ENCODE results near the gene PCP4.

Gene PCP4

DNA sequence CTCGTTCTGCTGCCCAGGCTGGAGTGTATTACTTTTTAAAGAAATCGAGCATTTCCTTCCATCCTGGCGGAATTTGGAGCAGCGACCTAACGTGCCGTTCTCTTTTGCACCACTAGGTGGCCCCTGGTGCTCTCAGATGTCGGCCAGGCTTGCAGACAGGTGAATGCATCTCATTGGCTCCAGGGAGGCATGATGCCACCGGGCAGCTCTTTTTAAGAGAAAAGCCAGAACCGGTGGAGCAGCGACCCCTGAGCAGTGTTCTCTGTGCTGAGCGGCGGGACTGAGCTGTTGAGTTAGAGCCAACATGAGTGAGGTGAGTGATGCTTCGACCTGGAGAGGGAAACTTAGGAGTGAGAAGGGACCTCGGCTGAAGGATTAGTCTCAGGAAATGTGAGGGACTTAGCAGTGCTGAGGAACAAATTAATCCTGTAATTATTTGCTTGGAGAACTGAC is at the start of gene PCP4:
Gene PCP4, plus strand, starts transcription at position 241 of the 453 bp plus-strand sequence. Its CDS starts 64 bp downstream, at position 305.
- Mint-ChIP-seq H3K4me3 (no peak within 1 kb of the TSS), H3K4me1 (ENCODE audit: low read depth) (no peaks in the 10 kb centered on the region)

DNA sequence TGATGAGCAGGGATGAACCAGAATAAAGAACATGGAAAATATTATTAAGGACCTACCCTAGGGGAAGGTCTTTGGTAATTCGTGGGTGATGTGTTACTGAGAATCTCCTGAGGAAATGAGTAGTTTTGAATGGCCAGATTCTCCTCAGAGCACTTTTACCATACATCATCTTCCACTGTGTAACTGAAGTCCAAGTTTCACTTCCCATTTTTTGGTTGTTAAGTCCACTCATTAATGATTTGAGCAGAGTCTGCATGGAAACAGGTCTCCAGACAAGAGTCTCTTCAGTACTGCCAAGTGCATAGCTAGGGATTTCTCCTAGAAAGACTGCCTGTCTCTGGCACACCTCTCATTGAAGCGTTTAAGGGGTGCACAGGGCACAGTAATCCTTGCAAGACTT is 48.7 kb upstream of the PCP4 start:
- Mint-ChIP-seq H3K36me3 (ENCODE audit: low read depth) (no peaks in the 10 kb centered on the region), H3K4me1 (ENCODE audit: low read depth) (no peaks in the 10 kb centered on the region), H3K4me3 (no peak overlapping the region), H3K27me3 (no peaks in the 10 kb centered on the region), H3K27ac (no peak overlapping the region), H3K9me3 (peaks cover 9% of the 10 kb centered on the region)
- intact Hi-C loops (cut with micrococcal nuclease): no loop called here

More for the DNA sequence above, at the start of gene PCP4:
- Mint-ChIP-seq H3K9me3 (no peaks in the 10 kb centered on the region), H3K27me3 (peaks cover 6% of the 10 kb centered on the region), H3K27ac (no peak within 1 kb of the TSS), H3K36me3 (ENCODE audit: low read depth) (no peaks in the 10 kb centered on the region)
- intact Hi-C loops (cut with micrococcal nuclease): no loop called here

DNA sequence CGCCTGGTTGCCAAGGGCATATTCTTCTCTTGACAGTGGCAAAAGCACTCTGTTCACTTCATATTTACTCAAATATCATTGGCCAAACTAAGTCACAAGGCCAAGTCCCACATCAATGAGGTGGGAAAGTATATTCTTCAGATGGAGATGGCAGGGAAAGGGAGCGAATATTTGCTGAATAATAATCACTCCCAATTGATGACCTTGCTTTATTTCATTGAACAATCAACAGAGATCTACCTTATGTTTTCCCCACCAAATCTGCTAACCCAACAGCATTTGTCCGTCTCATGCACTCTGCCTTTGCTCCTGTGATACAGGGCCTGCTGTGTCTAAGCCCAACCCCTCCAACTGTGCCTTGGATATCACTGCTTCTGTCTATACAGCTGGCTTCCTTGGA is 45.2 kb upstream of the PCP4 start:
- Mint-ChIP-seq H3K4me3 (no peak overlapping the region), H3K27me3 (no peaks in the 10 kb centered on the region), H3K36me3 (ENCODE audit: low read depth) (no peaks in the 10 kb centered on the region), H3K27ac (no peak overlapping the region), H3K9me3 (peaks cover 9% of the 10 kb centered on the region), H3K4me1 (ENCODE audit: low read depth) (no peaks in the 10 kb centered on the region)
- intact Hi-C loops (cut with micrococcal nuclease): no loop called here

DNA sequence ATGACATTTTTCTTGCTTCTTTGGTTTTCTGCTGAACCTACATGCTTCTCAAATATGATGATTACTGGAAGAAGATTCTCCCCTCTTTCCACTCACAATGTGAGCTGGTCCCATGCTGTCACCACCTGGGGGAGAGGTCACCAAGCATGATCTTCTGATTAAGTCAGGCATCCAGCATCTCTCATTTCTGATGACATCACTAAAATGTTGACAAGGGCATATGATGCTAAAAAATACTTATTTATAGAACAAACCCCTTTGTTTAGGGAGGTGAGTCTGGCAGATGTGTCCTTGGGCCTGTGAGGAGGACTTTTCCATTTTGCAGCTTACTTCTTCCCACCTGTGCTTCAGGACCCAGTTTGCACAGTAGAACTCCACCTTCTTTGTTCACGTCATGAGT is 42.0 kb upstream of the PCP4 start:
- H3K4me1 Mint-ChIP-seq (ENCODE audit: low read depth): no peaks in the 10 kb centered on the region
- no peaks in the 10 kb centered on the region for H3K36me3 Mint-ChIP-seq (ENCODE audit: low read depth)
- no peak overlapping the region for H3K4me3 Mint-ChIP-seq
- no peaks in the 10 kb centered on the region for H3K9me3 Mint-ChIP-seq
- intact Hi-C loops (cut with micrococcal nuclease): no loop called here
- H3K27ac Mint-ChIP-seq: no peak overlapping the region
- peaks cover 2% of the 10 kb centered on the region for H3K27me3 Mint-ChIP-seq

GRCh38 chr21:39834543-39834942 is 32.7 kb upstream of the PCP4 start:
- no peaks in the 10 kb centered on the region for H3K4me1 Mint-ChIP-seq (ENCODE audit: low read depth)
- no peak overlapping the region for H3K27ac Mint-ChIP-seq
- intact Hi-C loops (cut with micrococcal nuclease): no loop called here
- no peaks in the 10 kb centered on the region for H3K27me3 Mint-ChIP-seq
- no peaks in the 10 kb centered on the region for H3K36me3 Mint-ChIP-seq (ENCODE audit: low read depth)
- no peaks in the 10 kb centered on the region for H3K9me3 Mint-ChIP-seq
- H3K4me3 Mint-ChIP-seq: no peak overlapping the region

DNA sequence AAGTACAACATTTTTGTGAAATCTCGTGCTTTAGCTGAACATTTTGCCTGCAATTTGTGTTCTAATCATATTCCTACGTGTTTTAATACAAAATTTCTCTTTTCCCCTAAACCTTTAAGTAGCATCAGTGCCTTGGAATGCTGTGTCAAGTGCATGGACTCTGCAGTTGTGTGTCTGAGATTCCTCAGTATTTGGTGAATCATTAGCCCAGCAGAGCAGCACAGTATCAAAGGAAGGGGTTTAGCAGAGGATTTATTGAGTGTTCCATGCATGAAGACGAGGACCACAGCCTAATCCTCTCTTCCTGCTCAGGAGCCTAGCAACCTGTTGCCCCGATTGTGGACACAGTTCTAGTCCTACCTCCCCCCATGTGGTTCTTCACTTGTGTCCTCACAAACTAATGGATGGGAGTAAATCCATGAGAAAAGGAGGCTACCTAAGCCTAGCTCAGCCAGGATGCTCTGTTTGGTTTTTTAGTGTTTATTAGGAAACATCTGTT is 29.3 kb upstream of the PCP4 start:
- Mint-ChIP-seq H3K36me3 (ENCODE audit: low read depth) (no peaks in the 10 kb centered on the region), H3K9me3 (no peaks in the 10 kb centered on the region), H3K27ac (no peak overlapping the region), H3K4me1 (ENCODE audit: low read depth) (no peaks in the 10 kb centered on the region), H3K27me3 (no peaks in the 10 kb centered on the region), H3K4me3 (no peak overlapping the region)
- intact Hi-C loops (cut with micrococcal nuclease): no loop called here

GRCh38 chr21:39840373-39841097 is 26.7 kb upstream of the PCP4 start:
- H3K27me3 Mint-ChIP-seq: no peaks in the 10 kb centered on the region
- no peak overlapping the region for H3K27ac Mint-ChIP-seq
- no peaks in the 10 kb centered on the region for H3K9me3 Mint-ChIP-seq
- no peaks in the 10 kb centered on the region for H3K4me1 Mint-ChIP-seq (ENCODE audit: low read depth)
- intact Hi-C loops (cut with micrococcal nuclease): no loop called here
- no peak overlapping the region for H3K4me3 Mint-ChIP-seq
- no peaks in the 10 kb centered on the region for H3K36me3 Mint-ChIP-seq (ENCODE audit: low read depth)

DNA sequence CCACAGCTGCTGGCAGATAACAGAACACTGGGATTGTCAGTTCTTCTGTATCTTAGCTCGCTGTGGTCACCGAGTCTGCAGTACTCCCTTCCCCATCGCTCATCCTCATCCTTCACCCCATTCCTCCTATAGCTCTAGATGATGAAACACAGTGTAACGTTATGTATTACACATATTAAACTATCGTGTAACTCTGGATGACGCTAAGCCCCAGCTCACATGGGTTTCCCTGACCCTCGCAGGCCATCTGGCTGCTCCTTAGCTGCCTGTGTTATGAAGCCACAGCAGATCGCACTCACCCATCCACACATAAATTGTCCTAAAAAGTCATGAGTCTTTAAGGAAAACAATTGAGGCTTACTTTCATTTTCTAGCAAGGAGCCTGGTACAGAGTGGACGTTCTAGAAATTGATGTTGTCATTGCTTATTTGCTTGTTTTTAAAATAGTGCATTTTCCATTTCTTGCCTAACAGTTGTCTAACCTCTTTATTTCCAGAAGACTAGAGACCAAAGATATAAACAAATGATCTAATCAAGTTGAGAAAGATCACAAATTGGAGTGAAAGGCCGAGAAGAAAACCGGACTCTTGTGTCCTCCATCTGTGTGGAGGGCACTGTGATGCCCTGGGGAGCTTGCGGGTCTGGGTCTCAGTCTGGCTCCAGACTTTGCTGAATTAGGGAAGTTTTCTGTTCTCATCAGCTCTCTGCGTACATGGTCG is 24.3 kb upstream of the PCP4 start:
- intact Hi-C loops (cut with micrococcal nuclease): no loop called here
- Mint-ChIP-seq H3K36me3 (ENCODE audit: low read depth) (no peaks in the 10 kb centered on the region), H3K4me1 (ENCODE audit: low read depth) (no peaks in the 10 kb centered on the region), H3K27ac (no peak overlapping the region), H3K4me3 (no peak overlapping the region), H3K27me3 (no peaks in the 10 kb centered on the region), H3K9me3 (no peaks in the 10 kb centered on the region)

DNA sequence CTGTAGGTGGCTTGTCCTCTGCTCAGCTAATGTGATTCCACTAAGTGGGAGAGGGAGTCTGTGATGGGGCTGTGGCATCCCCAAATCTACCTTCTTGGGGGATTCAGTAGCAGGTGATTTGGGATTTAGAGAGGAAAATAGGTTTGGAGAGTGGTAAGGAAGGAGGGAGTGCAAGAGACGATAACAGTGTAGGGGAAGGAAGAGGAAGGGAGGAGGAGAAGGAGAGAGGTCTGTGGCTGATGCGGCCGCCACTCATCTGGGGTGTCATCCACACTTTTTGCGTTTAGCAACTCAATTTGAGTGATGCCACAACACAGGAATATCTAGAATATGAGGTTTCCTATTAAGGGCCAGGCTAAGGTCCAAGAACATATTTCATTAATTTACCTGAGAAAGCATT is 23.8 kb upstream of the PCP4 start:
- intact Hi-C loops (cut with micrococcal nuclease): no loop called here
- H3K9me3 Mint-ChIP-seq: no peaks in the 10 kb centered on the region
- H3K4me1 Mint-ChIP-seq (ENCODE audit: low read depth): no peaks in the 10 kb centered on the region
- H3K27me3 Mint-ChIP-seq: no peaks in the 10 kb centered on the region
- no peak overlapping the region for H3K4me3 Mint-ChIP-seq
- H3K27ac Mint-ChIP-seq: no peak overlapping the region
- H3K36me3 Mint-ChIP-seq (ENCODE audit: low read depth): no peaks in the 10 kb centered on the region

DNA sequence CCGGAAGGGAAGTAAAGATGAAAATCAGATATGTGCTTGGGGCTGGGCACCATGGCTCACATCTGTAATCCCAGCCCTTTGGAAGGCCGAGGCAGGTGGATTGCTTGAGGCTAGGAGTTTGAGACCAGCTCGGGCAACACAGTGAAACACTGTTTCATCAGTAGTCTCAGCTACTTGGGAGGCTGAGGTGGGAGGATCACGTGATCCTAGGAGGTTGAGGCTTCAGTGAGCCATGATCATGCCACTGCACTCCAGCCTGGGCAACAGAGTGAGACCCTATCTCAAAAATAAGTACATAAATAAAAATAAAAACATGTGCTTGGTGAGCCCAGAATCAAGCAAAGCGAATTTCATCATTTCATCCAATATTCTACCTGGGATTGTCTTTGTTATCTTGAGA is 23.3 kb upstream of the PCP4 start:
- intact Hi-C loops (cut with micrococcal nuclease): no loop called here
- Mint-ChIP-seq H3K27ac (no peak overlapping the region), H3K4me1 (ENCODE audit: low read depth) (no peaks in the 10 kb centered on the region), H3K36me3 (ENCODE audit: low read depth) (no peaks in the 10 kb centered on the region), H3K27me3 (no peaks in the 10 kb centered on the region), H3K9me3 (no peaks in the 10 kb centered on the region), H3K4me3 (no peak overlapping the region)

- Mint-ChIP-seq H3K36me3 (ENCODE audit: low read depth) (no peaks in the 10 kb centered on the region), H3K9me3 (no peaks in the 10 kb centered on the region), H3K4me3 (no peak overlapping the region), H3K27me3 (no peaks in the 10 kb centered on the region), H3K27ac (no peak overlapping the region), H3K4me1 (ENCODE audit: low read depth) (no peaks in the 10 kb centered on the region)
- intact Hi-C loops (cut with micrococcal nuclease): no loop called here
These were observed 21.6 kb upstream of the PCP4 start for GRCh38 chr21:39845571-39846130.

- Mint-ChIP-seq H3K4me3 (no peak overlapping the region), H3K27me3 (no peaks in the 10 kb centered on the region), H3K27ac (no peak overlapping the region), H3K9me3 (no peaks in the 10 kb centered on the region), H3K36me3 (ENCODE audit: low read depth) (no peaks in the 10 kb centered on the region), H3K4me1 (ENCODE audit: low read depth) (no peaks in the 10 kb centered on the region)
- intact Hi-C loops (cut with micrococcal nuclease): no loop called here
These were observed 19.4 kb upstream of the PCP4 start for GRCh38 chr21:39847877-39848276.

DNA sequence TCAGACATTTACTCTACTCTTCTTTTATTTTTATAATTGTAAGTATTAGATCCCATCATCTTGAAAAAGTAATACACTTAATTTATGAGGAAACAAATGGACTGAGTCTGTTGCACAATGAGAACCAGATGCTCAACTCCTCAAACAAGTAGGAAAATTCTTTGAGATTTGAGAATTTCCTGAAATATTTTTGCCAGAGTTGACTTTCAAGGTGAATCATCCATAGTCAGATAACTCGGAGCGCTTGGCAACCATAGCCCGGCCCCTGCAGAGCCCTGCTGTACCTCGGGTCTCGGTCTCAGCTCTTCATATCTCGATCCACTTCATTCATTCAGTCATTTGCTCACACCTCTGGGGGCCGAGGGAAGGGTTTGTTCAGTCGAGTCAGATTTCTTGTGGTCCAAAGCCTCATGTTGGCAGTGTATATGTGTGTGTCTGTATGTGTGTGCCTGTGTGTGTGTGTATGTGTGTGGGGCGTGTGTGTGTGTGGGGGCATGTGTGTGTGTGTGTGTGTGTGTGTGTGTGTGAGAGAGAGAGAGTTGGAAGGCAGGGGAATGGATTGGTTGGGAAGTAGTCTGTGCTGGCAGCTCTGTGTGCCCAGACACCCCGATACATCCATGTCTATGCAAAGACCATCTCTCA is 18.1 kb upstream of the PCP4 start:
- no peaks in the 10 kb centered on the region for H3K36me3 Mint-ChIP-seq (ENCODE audit: low read depth)
- no peaks in the 10 kb centered on the region for H3K9me3 Mint-ChIP-seq
- H3K27me3 Mint-ChIP-seq: no peaks in the 10 kb centered on the region
- intact Hi-C loops (cut with micrococcal nuclease): no loop called here
- no peak overlapping the region for H3K27ac Mint-ChIP-seq
- no peak overlapping the region for H3K4me3 Mint-ChIP-seq
- H3K4me1 Mint-ChIP-seq (ENCODE audit: low read depth): no peaks in the 10 kb centered on the region

DNA sequence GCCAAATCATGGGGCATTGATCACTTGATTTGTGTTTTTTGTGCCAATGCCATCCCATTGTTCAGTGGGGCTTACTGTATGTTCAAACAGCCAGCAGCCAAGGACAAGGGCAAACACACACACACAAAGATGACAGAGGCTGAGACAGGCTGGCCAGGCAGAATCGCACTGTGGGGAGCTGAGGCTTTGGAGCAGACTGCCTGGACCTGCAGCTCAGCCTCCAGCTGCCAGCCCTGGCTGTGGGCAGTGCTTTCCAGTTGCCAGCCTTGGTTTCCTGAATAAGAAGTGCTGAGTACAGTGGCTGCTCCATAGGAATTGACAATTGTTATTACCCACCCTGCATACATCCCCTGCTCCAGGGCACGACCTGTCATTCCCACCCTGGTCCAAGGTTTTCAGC is 16.9 kb upstream of the PCP4 start:
- H3K36me3 Mint-ChIP-seq (ENCODE audit: low read depth): no peaks in the 10 kb centered on the region
- no peaks in the 10 kb centered on the region for H3K27me3 Mint-ChIP-seq
- H3K4me3 Mint-ChIP-seq: no peak overlapping the region
- no peaks in the 10 kb centered on the region for H3K9me3 Mint-ChIP-seq
- H3K4me1 Mint-ChIP-seq (ENCODE audit: low read depth): no peaks in the 10 kb centered on the region
- intact Hi-C loops (cut with micrococcal nuclease): no loop called here
- no peak overlapping the region for H3K27ac Mint-ChIP-seq

All from dendritic cell treated with granulocyte-macrophage colony-stimulating factor and Interleukin-4, amounts not matched to agents 40 ng/mL and 50 ng/mL, for 4 days (primary cell).